ENCODE data around the gene DUS1L. TPM values are rescaled to one million over a fixed set of nuclear protein-coding genes. Genes with fewer than 3 reads are reported as not detected.
"Not testable (repeated sequence)": the region's sequence is repeated elsewhere in the genome, so short reads cannot be mapped to it uniquely, and the experiment has no call there.

DUS1L gene
- total RNA-seq, 1 donor from 2014 or later = 73.3 TPM

- Mint-ChIP-seq H3K4me1 (ENCODE audit: unreplicated experiment) (peaks cover 11% of the 10 kb centered on the region), H3K27ac (ENCODE audit: unreplicated experiment) (no peak overlapping the region), H3K9me3 (ENCODE audit: unreplicated experiment) (no peaks in the 10 kb centered on the region), H3K27me3 (ENCODE audit: unreplicated experiment) (no peaks in the 10 kb centered on the region), H3K4me3 (ENCODE audit: unreplicated experiment) (no peak overlapping the region), H3K36me3 (ENCODE audit: unreplicated experiment) (no peaks in the 10 kb centered on the region)
- no peak for TF ChIP-seq CTCF (IDR thresholded peaks at IDR 0.05)
- no peak for DNase-seq (ENCODE audit: extremely low spot score, unreplicated experiment)
Observed at GRCh38 chr17:82041144-82041814, 24.3 kb downstream of the DUS1L start.

GRCh38 chr17:82039695-82040299, 25.8 kb downstream of the DUS1L start:
- Mint-ChIP-seq H3K4me1 (ENCODE audit: unreplicated experiment) (peaks cover 14% of the 10 kb centered on the region), H3K27me3 (ENCODE audit: unreplicated experiment) (no peaks in the 10 kb centered on the region), H3K4me3 (ENCODE audit: unreplicated experiment) (no peak overlapping the region), H3K9me3 (ENCODE audit: unreplicated experiment) (no peaks in the 10 kb centered on the region), H3K27ac (ENCODE audit: unreplicated experiment) (no peak overlapping the region), H3K36me3 (ENCODE audit: unreplicated experiment) (no peaks in the 10 kb centered on the region)
- no peak for DNase-seq (ENCODE audit: extremely low spot score, unreplicated experiment)
- no peak for TF ChIP-seq CTCF (IDR thresholded peaks at IDR 0.05)

GRCh38 chr17:82038796-82039409, 26.7 kb downstream of the DUS1L start:
- not testable (repeated sequence) for H3K27ac Mint-ChIP-seq (ENCODE audit: unreplicated experiment); H3K27me3 Mint-ChIP-seq (ENCODE audit: unreplicated experiment); DNase-seq (ENCODE audit: extremely low spot score, unreplicated experiment); H3K9me3 Mint-ChIP-seq (ENCODE audit: unreplicated experiment); H3K36me3 Mint-ChIP-seq (ENCODE audit: unreplicated experiment); H3K4me3 Mint-ChIP-seq (ENCODE audit: unreplicated experiment)
- H3K4me1 Mint-ChIP-seq (ENCODE audit: unreplicated experiment) = peaks cover 14% of the 10 kb centered on the region

- Mint-ChIP-seq H3K27me3 (ENCODE audit: unreplicated experiment) (no peaks in the 10 kb centered on the region), H3K9me3 (ENCODE audit: unreplicated experiment) (no peaks in the 10 kb centered on the region), H3K36me3 (ENCODE audit: unreplicated experiment) (no peaks in the 10 kb centered on the region), H3K4me1 (ENCODE audit: unreplicated experiment) (peaks cover 17% of the 10 kb centered on the region), H3K27ac (ENCODE audit: unreplicated experiment) (peak overlapping the region; percentile 92), H3K4me3 (ENCODE audit: unreplicated experiment) (peak overlapping the region; percentile 73)
- DNase-seq (ENCODE audit: extremely low spot score, unreplicated experiment) = no peak
- no peak for TF ChIP-seq CTCF (IDR thresholded peaks at IDR 0.05)
Observed at GRCh38 chr17:82037889-82038195, 27.8 kb downstream of the DUS1L start.

- no peaks in the 10 kb centered on the region for H3K27me3 Mint-ChIP-seq (ENCODE audit: unreplicated experiment)
- peak; percentile 89 for TF ChIP-seq CTCF (IDR thresholded peaks at IDR 0.05)
- peak within 1 kb of the TSS; percentile 73 for H3K4me3 Mint-ChIP-seq (ENCODE audit: unreplicated experiment)
- H3K9me3 Mint-ChIP-seq (ENCODE audit: unreplicated experiment) = no peaks in the 10 kb centered on the region
- peaks cover 21% of the 10 kb centered on the region for H3K4me1 Mint-ChIP-seq (ENCODE audit: unreplicated experiment)
- peak within 1 kb of the TSS; percentile 92 for H3K27ac Mint-ChIP-seq (ENCODE audit: unreplicated experiment)
- H3K36me3 Mint-ChIP-seq (ENCODE audit: unreplicated experiment) = no peaks in the 10 kb centered on the region
- DNase-seq (ENCODE audit: extremely low spot score, unreplicated experiment) = peak; percentile 98
Observed at GRCh38 chr17:82037092-82037888, 28.3 kb downstream of the DUS1L start, which contains the start of gene DCXR. TSS of gene DCXR (minus strand) at chr17:82037697. CDS start at chr17:82037682, 15 bp downstream.
